HG03469 (cell line): ENCODE results near the gene BSG.

Experiments used
- ATAC-seq: cut with Tn5 transposase; IDR thresholded peaks from one replicate; pipeline ENCODE4 v1.9.1; 2021; ENCODE audit warnings: mild to moderate bottlenecking, moderate library complexity, moderate number of reproducible peaks; ENCODE audit not compliant: unreplicated experiment

BSG gene

GRCh38 chr19:572140-572742 is at the start of gene BSG:
BSG (plus strand) TSS chr19:572596; CDS start chr19:572635, 39 bp downstream.
- ATAC-seq: peak; percentile 64

- ATAC-seq: no peak
These were observed 49.7 kb upstream of the BSG start for GRCh38 chr19:522726-523125.

GRCh38 chr19:524062-524674 is 48.2 kb upstream of the BSG start:
- no peak for ATAC-seq

- no peak for ATAC-seq
These were observed 47.4 kb upstream of the BSG start for GRCh38 chr19:525029-525428.

- ATAC-seq: no peak
These were observed 46.5 kb upstream of the BSG start for GRCh38 chr19:525857-526419.

GRCh38 chr19:530134-531008 is 42.0 kb upstream of the BSG start:
- ATAC-seq: no peak

- ATAC-seq: peak; percentile 34
These were observed 41.2 kb upstream of the BSG start for GRCh38 chr19:531009-531752.

GRCh38 chr19:531753-532560 is 40.4 kb upstream of the BSG start, which contains the start of gene CDC34:
CDC34 (plus strand) TSS chr19:531760; CDS start chr19:531932, 172 bp downstream.
- peak; percentile 18 for ATAC-seq

- no peak for ATAC-seq
These were observed 39.6 kb upstream of the BSG start for GRCh38 chr19:532561-533363.

GRCh38 chr19:533364-534058 is 38.9 kb upstream of the BSG start:
- ATAC-seq: no peak

GRCh38 chr19:534088-534487 is 38.3 kb upstream of the BSG start:
- no peak for ATAC-seq

- no peak for ATAC-seq
These were observed 37.2 kb upstream of the BSG start for GRCh38 chr19:535017-535835.

GRCh38 chr19:536031-536880 is 36.1 kb upstream of the BSG start:
- ATAC-seq: no peak

- no peak for ATAC-seq
These were observed 35.5 kb upstream of the BSG start for GRCh38 chr19:536881-537404.

GRCh38 chr19:538641-539428 is 33.6 kb upstream of the BSG start:
- no peak for ATAC-seq
